Stomach (tissue), 9 donors: ENCODE measurements around the gene C2orf68. TPM values are rescaled to one million over a fixed set of nuclear protein-coding genes. Genes with fewer than 3 reads are reported as not detected.

Experiments
- DNase-seq, 2 donors: peaks; one replicate each; pipeline versions ENCODE4 v3.0.0 to v3.0.0-alpha.2; 2013 to 2019
- H3K27ac ChIP-seq, 5 donors: fragments of 200-600 bp in 4 of 5; sonication (generic) in 4 of 5; one replicate each; pipeline ENCODE4 v1.5.1; 2013 to 2019; ENCODE audit warnings: mild to moderate bottlenecking in 1 of 5, moderate library complexity in 1 of 5
- H3K27me3 ChIP-seq, 3 donors: fragments of 200-600 bp; sonication (generic); one replicate each; pipeline ENCODE4 v1.5.1; 2017 to 2019; ENCODE audit warnings: mixed run types in 1 of 3
- H3K36me3 ChIP-seq, 4 donors: fragments of 200-600 bp; sonication (generic); 1 replicate in 3 of 4; 2 replicates in 1 of 4; pipeline ENCODE4 v1.5.1; 2016 to 2019
- H3K4me1 ChIP-seq, 4 donors: fragments of 200-600 bp; sonication (generic); one replicate each; pipeline ENCODE4 v1.5.1; 2016 to 2019
- H3K4me3 ChIP-seq, 4 donors: fragments of 200-600 bp; sonication (generic) in 3 of 4; one replicate each; pipeline ENCODE4 v1.5.1; 2016 to 2019; ENCODE audit warnings: mild to moderate bottlenecking in 1 of 4
- H3K9me3 ChIP-seq, 4 donors: fragments of 200-600 bp; sonication (generic); one replicate each; pipeline ENCODE4 v1.5.1; 2016 to 2019
- CTCF ChIP-seq, 7 experiments: fragments of 450-650 bp in 4 of 7; fragments of 200-600 bp in 3 of 7; sonication (generic) in 3 of 7; IDR thresholded peaks; one replicate each; pipeline ENCODE4 v1.5.1; 2016 to 2019; ENCODE audit warnings: antibody characterized with exemption in 7 of 7, control low read depth in 2 of 7, mild to moderate bottlenecking in 1 of 7
- EP300 ChIP-seq: sonication (generic); formaldehyde crosslinking; IDR thresholded peaks from one replicate; pipeline ENCODE4 v1.6.1; 2017; ENCODE audit warnings: antibody characterized with exemption
- POLR2A ChIP-seq, 4 donors: fragments of 450-650 bp; IDR thresholded peaks; one replicate each; pipeline ENCODE4 v1.6.1; 2016; ENCODE audit warnings: antibody characterized with exemption in 4 of 4, control low read depth in 2 of 4, mild to moderate bottlenecking in 1 of 4, moderate library complexity in 1 of 4
- POLR2AphosphoS5 ChIP-seq, 3 donors: sonication (generic); formaldehyde crosslinking; IDR thresholded peaks; one replicate each; pipeline ENCODE4 v1.6.1; 2016; ENCODE audit warnings: antibody characterized with exemption in 3 of 3
- WGBS, 5 donors: extraction: QIAGEN DNeasy Blood & Tissue Kit in 3 of 5; methylation state at CpG; one replicate each; pipeline versions ENCODE4 v1.1.5 to v1.1.7; 2013 to 2018; 5-methylcytosine and 5-hydroxymethylcytosine counted together
- intact Hi-C: fragments of 100-400 bp; cut with DNase I; formaldehyde crosslinking; loops from one replicate; pipeline ENCODE4 v1.15.1; 2023; ENCODE audit warnings: low total_unique reads
- polyA plus RNA-seq, 3 donors: library from polyadenylated mRNA; stranded (reverse); fragments of 200-250 nt; gene quantifications; one replicate each; pipeline ENCODE4 v1.2.3, GENCODE V29; 2013
- total RNA-seq, 5 donors: library from RNA; depleted of rRNA; stranded (reverse); fragments of >200 nt; gene quantifications; one replicate each; pipeline versions ENCODE4 v1.1.0 to v1.2.3, GENCODE V29; 2014 to 2016
- donor health status: healthy with polysubstance abuse.
- donor health status: Bipolar disorder and iron deficiency.
- donor health status: healthy.

The C2orf68 gene
- total and polyA plus RNA-seq, 8 donors: 12.7 to 40.8 (median 20.2) TPM

DNA sequence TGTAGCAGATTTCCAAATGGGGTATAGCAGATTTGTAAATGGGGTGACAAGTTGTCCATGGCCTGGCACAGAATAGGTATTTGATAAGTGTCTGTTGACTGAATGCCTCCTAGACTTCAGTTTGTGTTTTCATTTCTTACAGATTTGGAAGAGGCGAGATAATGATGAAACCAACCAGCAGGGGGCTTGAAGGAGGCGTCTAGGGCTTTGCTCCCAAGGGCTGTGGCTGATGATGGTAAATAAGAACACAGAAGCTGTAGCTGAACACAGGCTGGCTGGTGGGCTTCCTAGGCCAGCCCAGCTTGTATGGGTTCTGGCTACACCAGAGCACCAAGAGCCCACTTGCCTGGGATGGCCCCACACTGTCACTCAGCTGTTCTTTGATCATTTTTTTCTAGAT, 36.8 kb upstream of the C2orf68 start:
- intact Hi-C loops: no loop called here
- Histone ChIP-seq H3K9me3 (no peaks in the 10 kb centered on the region), H3K4me3 (no peak overlapping the region), H3K4me1 (no peaks in the 10 kb centered on the region), H3K36me3 (peaks cover 64 to 100% (median 100%) of the 10 kb centered on the region in 4 donors), H3K27ac (peak overlapping the region in 3 of 5 donors; percentile 13 to 53 (median 48)), H3K27me3 (no peaks in the 10 kb centered on the region)
- 52 to 69% (median 58%) methylated on average over 2 of the region's 2 CpGs for WGBS, 5 donors
- DNase-seq: no peak
- TF ChIP-seq POLR2AphosphoS5 (IDR thresholded peaks at IDR 0.05): no peak
- TF ChIP-seq CTCF (IDR thresholded peaks at IDR 0.05): peak in 2 of 7 experiments; percentile 10 to 17
- TF ChIP-seq POLR2A (IDR thresholded peaks at IDR 0.05): no peak

DNA sequence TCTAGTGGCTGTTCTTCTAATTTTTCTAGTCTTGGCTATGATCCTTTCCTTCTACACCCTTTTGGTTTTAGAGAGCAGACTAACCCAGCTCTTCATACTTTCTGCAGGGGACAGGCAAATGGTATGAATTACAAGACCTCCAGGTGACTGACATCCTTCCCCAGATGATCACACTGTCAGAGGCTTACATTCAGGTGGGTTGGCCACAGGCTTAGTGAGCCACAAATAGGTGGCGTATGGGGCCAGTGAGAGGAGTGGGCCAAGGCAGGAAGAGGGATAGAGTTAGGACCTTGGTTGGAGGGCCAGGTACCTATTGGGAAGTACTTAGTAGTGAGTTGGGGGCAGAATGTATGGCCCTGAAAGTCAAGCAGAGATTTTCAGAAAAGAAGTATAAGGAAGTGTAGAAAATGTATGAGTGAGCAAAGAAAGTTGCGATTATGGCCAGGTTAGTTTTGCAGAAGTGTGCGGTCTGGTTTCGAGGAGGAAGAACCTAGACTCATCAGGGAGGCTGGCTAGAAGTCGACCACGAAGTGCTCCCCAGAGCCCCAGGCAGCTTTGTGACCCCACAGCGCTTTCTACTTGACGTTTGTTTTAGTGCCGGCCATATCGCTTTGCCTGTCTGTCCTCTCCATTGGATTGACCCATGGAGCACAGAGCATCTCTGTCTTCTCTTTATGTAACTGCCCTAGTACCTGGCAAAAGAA, 36.1 kb upstream of the C2orf68 start:
- no peak for TF ChIP-seq POLR2AphosphoS5 (IDR thresholded peaks at IDR 0.05)
- H3K4me1 ChIP-seq: no peaks in the 10 kb centered on the region
- no peak overlapping the region for H3K4me3 ChIP-seq
- no peak for DNase-seq
- H3K36me3 ChIP-seq: peaks cover 71 to 100% (median 100%) of the 10 kb centered on the region in 4 donors
- no peaks in the 10 kb centered on the region for H3K27me3 ChIP-seq
- intact Hi-C loops: no loop called here
- no peaks in the 10 kb centered on the region for H3K9me3 ChIP-seq
- WGBS, 5 donors: 88 to 95% (median 91%) methylated on average over 10 of the region's 10 CpGs
- H3K27ac ChIP-seq: peak overlapping the region in 2 of 5 donors; percentile 48 to 53

GRCh38 chr2:85646166-85646565, 34.3 kb upstream of the C2orf68 start:
- H3K4me3 ChIP-seq: no peak overlapping the region
- no peak overlapping the region for H3K27ac ChIP-seq
- intact Hi-C loops: no loop called here
- H3K36me3 ChIP-seq: peaks cover 89 to 100% (median 100%) of the 10 kb centered on the region in 4 donors
- no peak for DNase-seq
- H3K4me1 ChIP-seq: no peaks in the 10 kb centered on the region
- 63 to 82% (median 71%) methylated on average over 2 of the region's 2 CpGs for WGBS, 5 donors
- TF ChIP-seq POLR2A (IDR thresholded peaks at IDR 0.05) (no peak), EP300 (no peak), POLR2AphosphoS5 (IDR thresholded peaks at IDR 0.05) (no peak), CTCF (IDR thresholded peaks at IDR 0.05) (no peak)
- no peaks in the 10 kb centered on the region for H3K27me3 ChIP-seq
- H3K9me3 ChIP-seq: no peaks in the 10 kb centered on the region

DNA sequence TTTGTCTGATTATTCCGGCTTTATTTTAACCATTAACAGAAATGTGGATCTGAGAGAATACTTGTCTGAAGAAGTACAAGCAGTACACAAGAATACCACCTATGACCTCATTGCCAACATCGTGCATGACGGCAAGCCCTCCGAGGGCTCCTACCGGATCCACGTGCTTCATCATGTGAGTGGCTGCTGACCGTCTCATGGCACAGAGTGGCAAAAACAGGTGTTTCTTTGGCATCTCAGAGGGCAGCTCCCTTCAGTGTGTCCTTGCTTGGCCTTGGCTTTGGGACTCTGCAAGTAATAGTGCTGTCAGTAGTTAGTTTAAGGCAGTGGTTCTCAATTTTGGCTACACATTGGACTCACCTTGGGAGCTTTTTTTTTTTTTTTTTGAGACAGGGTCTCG, 33.0 kb upstream of the C2orf68 start:
- Histone ChIP-seq H3K36me3 (peaks cover 96 to 100% (median 100%) of the 10 kb centered on the region in 4 donors), H3K27me3 (no peaks in the 10 kb centered on the region), H3K4me3 (no peak overlapping the region), H3K27ac (no peak overlapping the region), H3K4me1 (no peaks in the 10 kb centered on the region), H3K9me3 (no peaks in the 10 kb centered on the region)
- intact Hi-C loops: no loop called here
- TF ChIP-seq CTCF (IDR thresholded peaks at IDR 0.05) (no peak), POLR2AphosphoS5 (IDR thresholded peaks at IDR 0.05) (no peak), POLR2A (IDR thresholded peaks at IDR 0.05) (no peak), EP300 (no peak)
- WGBS, 5 donors: 96 to 98% (median 97%) methylated on average over 8 of the region's 8 CpGs
- no peak for DNase-seq

GRCh38 chr2:85642725-85643124, 30.9 kb upstream of the C2orf68 start:
- 64 to 78% (median 70%) methylated on average over 3 of the region's 3 CpGs for WGBS, 5 donors
- TF ChIP-seq POLR2AphosphoS5 (IDR thresholded peaks at IDR 0.05) (no peak), CTCF (IDR thresholded peaks at IDR 0.05) (no peak), EP300 (no peak), POLR2A (IDR thresholded peaks at IDR 0.05) (no peak)
- peaks cover 98 to 100% (median 100%) of the 10 kb centered on the region in 4 donors for H3K36me3 ChIP-seq
- no peaks in the 10 kb centered on the region for H3K9me3 ChIP-seq
- peaks cover 0 to 1% (median 0%) of the 10 kb centered on the region in 4 donors for H3K4me1 ChIP-seq
- intact Hi-C loops: no loop called here
- H3K27me3 ChIP-seq: no peaks in the 10 kb centered on the region
- no peak overlapping the region for H3K4me3 ChIP-seq
- no peak overlapping the region for H3K27ac ChIP-seq
- no peak for DNase-seq
